ENCODE results near the gene CDH4. TPM values are rescaled to one million over a fixed set of nuclear protein-coding genes. Genes with fewer than 3 reads are reported as not detected.

CDH4 gene
- total RNA-seq, 1 donor from 2014 or later: 8.3 TPM

- no peak for DNase-seq (ENCODE audit: extremely low spot score, unreplicated experiment)
- Mint-ChIP-seq H3K4me1 (ENCODE audit: unreplicated experiment) (no peaks in the 10 kb centered on the region), H3K9me3 (peaks cover 7% of the 10 kb centered on the region), H3K27me3 (peaks cover 4% of the 10 kb centered on the region), H3K27ac (no peak overlapping the region), H3K4me3 (no peak overlapping the region), H3K36me3 (no peaks in the 10 kb centered on the region)
- TF ChIP-seq, protein P1, sequence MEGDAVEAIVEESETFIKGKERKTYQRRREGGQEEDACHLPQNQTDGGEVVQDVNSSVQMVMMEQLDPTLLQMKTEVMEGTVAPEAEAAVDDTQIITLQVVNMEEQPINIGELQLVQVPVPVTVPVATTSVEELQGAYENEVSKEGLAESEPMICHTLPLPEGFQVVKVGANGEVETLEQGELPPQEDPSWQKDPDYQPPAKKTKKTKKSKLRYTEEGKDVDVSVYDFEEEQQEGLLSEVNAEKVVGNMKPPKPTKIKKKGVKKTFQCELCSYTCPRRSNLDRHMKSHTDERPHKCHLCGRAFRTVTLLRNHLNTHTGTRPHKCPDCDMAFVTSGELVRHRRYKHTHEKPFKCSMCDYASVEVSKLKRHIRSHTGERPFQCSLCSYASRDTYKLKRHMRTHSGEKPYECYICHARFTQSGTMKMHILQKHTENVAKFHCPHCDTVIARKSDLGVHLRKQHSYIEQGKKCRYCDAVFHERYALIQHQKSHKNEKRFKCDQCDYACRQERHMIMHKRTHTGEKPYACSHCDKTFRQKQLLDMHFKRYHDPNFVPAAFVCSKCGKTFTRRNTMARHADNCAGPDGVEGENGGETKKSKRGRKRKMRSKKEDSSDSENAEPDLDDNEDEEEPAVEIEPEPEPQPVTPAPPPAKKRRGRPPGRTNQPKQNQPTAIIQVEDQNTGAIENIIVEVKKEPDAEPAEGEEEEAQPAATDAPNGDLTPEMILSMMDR (conservative IDR thresholded peaks at IDR 0.05): no peak
These were observed 576.8 kb downstream of the CDH4 start for GRCh38 chr20:61828891-61829290.

- TF ChIP-seq, protein P1 (conservative IDR thresholded peaks at IDR 0.05): no peak
- Mint-ChIP-seq H3K27ac (no peak overlapping the region), H3K9me3 (peaks cover 7% of the 10 kb centered on the region), H3K36me3 (no peaks in the 10 kb centered on the region), H3K27me3 (peaks cover 4% of the 10 kb centered on the region), H3K4me1 (ENCODE audit: unreplicated experiment) (no peaks in the 10 kb centered on the region), H3K4me3 (no peak overlapping the region)
- DNase-seq (ENCODE audit: extremely low spot score, unreplicated experiment): no peak
These were observed 577.5 kb downstream of the CDH4 start for GRCh38 chr20:61829526-61829925.

DNA sequence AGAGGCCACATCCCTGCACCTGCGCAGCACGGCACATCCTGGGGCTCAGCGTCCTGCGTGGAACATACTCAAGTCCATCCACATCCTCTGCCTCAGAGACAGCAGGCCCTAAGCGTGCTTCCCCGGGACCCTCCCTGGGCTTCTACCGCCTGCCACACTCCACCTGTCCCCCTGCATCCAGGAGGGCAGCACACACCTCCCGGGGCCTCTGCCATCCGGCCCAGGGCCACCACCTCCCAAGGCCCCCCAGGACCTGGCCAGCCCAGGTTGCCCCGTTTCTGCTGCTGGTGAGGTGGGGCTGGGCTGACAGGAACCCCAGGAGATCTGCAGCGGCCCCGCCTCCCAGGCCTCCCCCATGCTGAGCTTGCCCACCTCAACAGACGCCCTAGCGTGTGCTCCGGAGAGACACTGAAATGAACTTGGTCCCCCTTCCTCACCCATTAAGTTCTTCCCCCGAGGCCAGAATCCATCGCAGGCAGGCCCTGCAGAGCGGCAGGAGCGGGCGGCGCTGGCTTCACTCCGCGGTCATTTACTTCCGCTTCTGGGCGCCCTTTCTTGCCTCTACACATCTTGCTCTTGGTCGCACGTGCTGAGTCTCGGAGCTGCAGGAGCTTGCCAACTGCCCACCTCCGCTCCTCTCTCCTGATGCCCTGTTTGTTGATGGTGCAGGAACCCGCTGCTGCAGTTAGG, 578.3 kb downstream of the CDH4 start:
- Mint-ChIP-seq H3K27me3 (peaks cover 4% of the 10 kb centered on the region), H3K27ac (no peak overlapping the region), H3K4me3 (no peak overlapping the region), H3K36me3 (no peaks in the 10 kb centered on the region), H3K9me3 (peaks cover 7% of the 10 kb centered on the region), H3K4me1 (ENCODE audit: unreplicated experiment) (no peaks in the 10 kb centered on the region)
- TF ChIP-seq, protein P1 (conservative IDR thresholded peaks at IDR 0.05): no peak
- DNase-seq (ENCODE audit: extremely low spot score, unreplicated experiment): no peak

DNA sequence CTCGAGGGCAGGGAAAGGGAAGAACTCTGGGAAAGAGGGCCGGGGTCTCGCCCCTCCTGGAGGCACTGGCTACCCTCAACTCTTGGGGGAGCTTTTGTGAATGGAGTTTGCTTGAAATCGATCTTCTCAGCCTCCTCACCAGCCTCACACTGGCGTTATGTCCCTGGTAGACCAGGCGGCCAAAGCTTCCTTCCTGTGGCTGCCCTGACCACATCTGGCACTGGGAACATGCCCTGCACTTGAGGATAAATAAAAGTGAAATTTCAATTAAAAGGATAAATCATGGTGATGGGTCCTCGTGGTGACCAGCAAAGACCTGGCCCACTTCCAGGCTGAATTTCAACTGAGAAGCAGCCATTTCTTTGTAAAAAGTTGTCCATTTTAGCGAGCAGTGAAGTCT, 578.9 kb downstream of the CDH4 start:
- no peak overlapping the region for H3K4me3 Mint-ChIP-seq
- no peak for DNase-seq (ENCODE audit: extremely low spot score, unreplicated experiment)
- no peaks in the 10 kb centered on the region for H3K36me3 Mint-ChIP-seq
- H3K9me3 Mint-ChIP-seq: peaks cover 7% of the 10 kb centered on the region
- H3K4me1 Mint-ChIP-seq (ENCODE audit: unreplicated experiment): no peaks in the 10 kb centered on the region
- TF ChIP-seq, protein P1 (conservative IDR thresholded peaks at IDR 0.05): no peak
- no peak overlapping the region for H3K27ac Mint-ChIP-seq
- H3K27me3 Mint-ChIP-seq: peaks cover 4% of the 10 kb centered on the region

DNA sequence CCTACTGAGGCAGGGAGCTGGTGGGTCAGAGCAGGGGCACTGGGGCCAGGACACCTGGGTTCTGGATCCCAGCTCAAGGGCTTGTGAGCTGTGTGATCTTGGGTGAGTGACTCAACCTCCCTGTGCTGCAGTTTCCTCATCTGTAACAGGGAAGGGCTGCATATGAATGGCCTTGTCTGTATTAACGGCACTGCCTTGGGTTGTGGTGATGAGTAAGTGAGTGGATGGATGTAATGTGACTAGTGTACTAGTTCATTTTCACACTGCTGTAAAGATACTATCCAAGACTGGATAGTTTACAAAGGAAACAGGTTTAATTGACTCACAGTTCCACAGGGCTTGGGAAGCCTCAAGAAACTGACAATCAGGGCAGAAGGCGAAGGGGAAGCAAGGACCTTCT, 580.1 kb downstream of the CDH4 start:
- H3K27ac Mint-ChIP-seq: no peak overlapping the region
- H3K36me3 Mint-ChIP-seq: no peaks in the 10 kb centered on the region
- no peak overlapping the region for H3K4me3 Mint-ChIP-seq
- peaks cover 4% of the 10 kb centered on the region for H3K27me3 Mint-ChIP-seq
- TF ChIP-seq, protein P1 (conservative IDR thresholded peaks at IDR 0.05): no peak
- DNase-seq (ENCODE audit: extremely low spot score, unreplicated experiment): no peak
- no peaks in the 10 kb centered on the region for H3K4me1 Mint-ChIP-seq (ENCODE audit: unreplicated experiment)
- H3K9me3 Mint-ChIP-seq: peaks cover 7% of the 10 kb centered on the region
